Breast epithelium (tissue), 3 donors: ENCODE data around the gene RFNG.

Experiments used
- POLR2A ChIP-seq: fragments of 450-650 bp; IDR thresholded peaks from one replicate; pipeline ENCODE4 v1.6.1; 2016; ENCODE audit warnings: antibody characterized with exemption, mild to moderate bottlenecking, moderate library complexity
- POLR2AphosphoS5 ChIP-seq, 3 donors: sonication (generic); formaldehyde crosslinking; IDR thresholded peaks; one replicate each; pipeline ENCODE4 v1.6.1; 2017; ENCODE audit warnings: antibody characterized with exemption in 3 of 3
- TF ChIP-seq, protein P1 (sequence below), 3 donors: fragments of 450-650 bp; IDR thresholded peaks; one replicate each; pipeline ENCODE4 v1.5.1; 2016 to 2017; ENCODE audit warnings: antibody characterized with exemption in 3 of 3, mild to moderate bottlenecking in 3 of 3, moderate library complexity in 3 of 3

GRCh38 chr17:82073446-82073845 is 21.8 kb upstream of the RFNG start:
- TF ChIP-seq, protein P1, sequence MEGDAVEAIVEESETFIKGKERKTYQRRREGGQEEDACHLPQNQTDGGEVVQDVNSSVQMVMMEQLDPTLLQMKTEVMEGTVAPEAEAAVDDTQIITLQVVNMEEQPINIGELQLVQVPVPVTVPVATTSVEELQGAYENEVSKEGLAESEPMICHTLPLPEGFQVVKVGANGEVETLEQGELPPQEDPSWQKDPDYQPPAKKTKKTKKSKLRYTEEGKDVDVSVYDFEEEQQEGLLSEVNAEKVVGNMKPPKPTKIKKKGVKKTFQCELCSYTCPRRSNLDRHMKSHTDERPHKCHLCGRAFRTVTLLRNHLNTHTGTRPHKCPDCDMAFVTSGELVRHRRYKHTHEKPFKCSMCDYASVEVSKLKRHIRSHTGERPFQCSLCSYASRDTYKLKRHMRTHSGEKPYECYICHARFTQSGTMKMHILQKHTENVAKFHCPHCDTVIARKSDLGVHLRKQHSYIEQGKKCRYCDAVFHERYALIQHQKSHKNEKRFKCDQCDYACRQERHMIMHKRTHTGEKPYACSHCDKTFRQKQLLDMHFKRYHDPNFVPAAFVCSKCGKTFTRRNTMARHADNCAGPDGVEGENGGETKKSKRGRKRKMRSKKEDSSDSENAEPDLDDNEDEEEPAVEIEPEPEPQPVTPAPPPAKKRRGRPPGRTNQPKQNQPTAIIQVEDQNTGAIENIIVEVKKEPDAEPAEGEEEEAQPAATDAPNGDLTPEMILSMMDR (IDR thresholded peaks at IDR 0.05): no peak
- TF ChIP-seq POLR2A (no peak), POLR2AphosphoS5 (IDR thresholded peaks at IDR 0.05) (no peak)
